ENCODE data around the gene GYG1. TPM values are rescaled to one million over a fixed set of nuclear protein-coding genes. Genes with fewer than 3 reads are reported as not detected.
A peak's percentile ranks its signal among the peaks of the same experiment; 100 is the strongest.

The GYG1 gene
- total RNA-seq, 1 experiment from 2014 or later, result 34.8 TPM

DNA sequence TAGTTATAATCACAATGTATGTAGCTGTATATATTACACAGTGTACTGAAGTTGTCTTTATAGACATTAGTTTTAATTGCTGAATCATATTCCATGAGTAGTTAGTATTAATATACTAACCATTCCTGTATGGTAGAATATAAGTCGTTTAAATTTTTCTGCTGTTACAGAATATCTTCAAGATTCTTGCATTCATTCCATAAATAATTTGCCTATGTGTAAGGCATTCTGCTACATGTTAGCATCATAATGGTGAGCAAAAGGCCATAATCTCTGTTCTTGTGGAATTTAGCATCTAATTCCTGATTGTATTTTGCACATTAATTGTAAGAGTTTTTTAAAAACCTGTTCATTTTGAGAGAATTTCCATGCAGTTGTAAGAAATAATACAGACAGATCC is 14.1 kb downstream of the GYG1 start (continued):
- TF ChIP-seq, protein P1, sequence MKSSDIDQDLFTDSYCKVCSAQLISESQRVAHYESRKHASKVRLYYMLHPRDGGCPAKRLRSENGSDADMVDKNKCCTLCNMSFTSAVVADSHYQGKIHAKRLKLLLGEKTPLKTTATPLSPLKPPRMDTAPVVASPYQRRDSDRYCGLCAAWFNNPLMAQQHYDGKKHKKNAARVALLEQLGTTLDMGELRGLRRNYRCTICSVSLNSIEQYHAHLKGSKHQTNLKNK (CRISPR knock-in tag; IDR thresholded peaks at IDR 0.05), result no peak
- TF ChIP-seq, protein P2, sequence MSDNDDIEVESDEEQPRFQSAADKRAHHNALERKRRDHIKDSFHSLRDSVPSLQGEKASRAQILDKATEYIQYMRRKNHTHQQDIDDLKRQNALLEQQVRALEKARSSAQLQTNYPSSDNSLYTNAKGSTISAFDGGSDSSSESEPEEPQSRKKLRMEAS (CRISPR knock-in tag; IDR thresholded peaks at IDR 0.05), result no peak
- TF ChIP-seq SP1 (CRISPR knock-in tag; conservative IDR thresholded peaks at IDR 0.05) (no peak), TEAD4 (CRISPR knock-in tag; IDR thresholded peaks at IDR 0.05) (no peak), NFYB (CRISPR knock-in tag; conservative IDR thresholded peaks at IDR 0.05; ENCODE audit: low read depth) (no peak), ZNF121 (CRISPR knock-in tag; IDR thresholded peaks at IDR 0.05) (no peak), ZNF396 (CRISPR knock-in tag; IDR thresholded peaks at IDR 0.05; ENCODE audit: borderline replicate concordance) (no peak), TP53 (CRISPR knock-in tag; IDR thresholded peaks at IDR 0.05) (no peak), SMAD3 (CRISPR knock-in tag; IDR thresholded peaks at IDR 0.05; ENCODE audit: borderline replicate concordance) (no peak), EMX1 (CRISPR knock-in tag; IDR thresholded peaks at IDR 0.05) (no peak)
- TF ChIP-seq, protein P3, sequence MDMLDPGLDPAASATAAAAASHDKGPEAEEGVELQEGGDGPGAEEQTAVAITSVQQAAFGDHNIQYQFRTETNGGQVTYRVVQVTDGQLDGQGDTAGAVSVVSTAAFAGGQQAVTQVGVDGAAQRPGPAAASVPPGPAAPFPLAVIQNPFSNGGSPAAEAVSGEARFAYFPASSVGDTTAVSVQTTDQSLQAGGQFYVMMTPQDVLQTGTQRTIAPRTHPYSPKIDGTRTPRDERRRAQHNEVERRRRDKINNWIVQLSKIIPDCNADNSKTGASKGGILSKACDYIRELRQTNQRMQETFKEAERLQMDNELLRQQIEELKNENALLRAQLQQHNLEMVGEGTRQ (CRISPR knock-in tag; IDR thresholded peaks at IDR 0.05), result no peak
- TF ChIP-seq, protein P4, sequence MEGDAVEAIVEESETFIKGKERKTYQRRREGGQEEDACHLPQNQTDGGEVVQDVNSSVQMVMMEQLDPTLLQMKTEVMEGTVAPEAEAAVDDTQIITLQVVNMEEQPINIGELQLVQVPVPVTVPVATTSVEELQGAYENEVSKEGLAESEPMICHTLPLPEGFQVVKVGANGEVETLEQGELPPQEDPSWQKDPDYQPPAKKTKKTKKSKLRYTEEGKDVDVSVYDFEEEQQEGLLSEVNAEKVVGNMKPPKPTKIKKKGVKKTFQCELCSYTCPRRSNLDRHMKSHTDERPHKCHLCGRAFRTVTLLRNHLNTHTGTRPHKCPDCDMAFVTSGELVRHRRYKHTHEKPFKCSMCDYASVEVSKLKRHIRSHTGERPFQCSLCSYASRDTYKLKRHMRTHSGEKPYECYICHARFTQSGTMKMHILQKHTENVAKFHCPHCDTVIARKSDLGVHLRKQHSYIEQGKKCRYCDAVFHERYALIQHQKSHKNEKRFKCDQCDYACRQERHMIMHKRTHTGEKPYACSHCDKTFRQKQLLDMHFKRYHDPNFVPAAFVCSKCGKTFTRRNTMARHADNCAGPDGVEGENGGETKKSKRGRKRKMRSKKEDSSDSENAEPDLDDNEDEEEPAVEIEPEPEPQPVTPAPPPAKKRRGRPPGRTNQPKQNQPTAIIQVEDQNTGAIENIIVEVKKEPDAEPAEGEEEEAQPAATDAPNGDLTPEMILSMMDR (IDR thresholded peaks at IDR 0.05), result no peak
- TF ChIP-seq, protein P5, sequence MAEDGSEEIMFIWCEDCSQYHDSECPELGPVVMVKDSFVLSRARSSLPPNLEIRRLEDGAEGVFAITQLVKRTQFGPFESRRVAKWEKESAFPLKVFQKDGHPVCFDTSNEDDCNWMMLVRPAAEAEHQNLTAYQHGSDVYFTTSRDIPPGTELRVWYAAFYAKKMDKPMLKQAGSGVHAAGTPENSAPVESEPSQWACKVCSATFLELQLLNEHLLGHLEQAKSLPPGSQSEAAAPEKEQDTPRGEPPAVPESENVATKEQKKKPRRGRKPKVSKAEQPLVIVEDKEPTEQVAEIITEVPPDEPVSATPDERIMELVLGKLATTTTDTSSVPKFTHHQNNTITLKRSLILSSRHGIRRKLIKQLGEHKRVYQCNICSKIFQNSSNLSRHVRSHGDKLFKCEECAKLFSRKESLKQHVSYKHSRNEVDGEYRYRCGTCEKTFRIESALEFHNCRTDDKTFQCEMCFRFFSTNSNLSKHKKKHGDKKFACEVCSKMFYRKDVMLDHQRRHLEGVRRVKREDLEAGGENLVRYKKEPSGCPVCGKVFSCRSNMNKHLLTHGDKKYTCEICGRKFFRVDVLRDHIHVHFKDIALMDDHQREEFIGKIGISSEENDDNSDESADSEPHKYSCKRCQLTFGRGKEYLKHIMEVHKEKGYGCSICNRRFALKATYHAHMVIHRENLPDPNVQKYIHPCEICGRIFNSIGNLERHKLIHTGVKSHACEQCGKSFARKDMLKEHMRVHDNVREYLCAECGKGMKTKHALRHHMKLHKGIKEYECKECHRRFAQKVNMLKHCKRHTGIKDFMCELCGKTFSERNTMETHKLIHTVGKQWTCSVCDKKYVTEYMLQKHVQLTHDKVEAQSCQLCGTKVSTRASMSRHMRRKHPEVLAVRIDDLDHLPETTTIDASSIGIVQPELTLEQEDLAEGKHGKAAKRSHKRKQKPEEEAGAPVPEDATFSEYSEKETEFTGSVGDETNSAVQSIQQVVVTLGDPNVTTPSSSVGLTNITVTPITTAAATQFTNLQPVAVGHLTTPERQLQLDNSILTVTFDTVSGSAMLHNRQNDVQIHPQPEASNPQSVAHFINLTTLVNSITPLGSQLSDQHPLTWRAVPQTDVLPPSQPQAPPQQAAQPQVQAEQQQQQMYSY (CRISPR knock-in tag; IDR thresholded peaks at IDR 0.05), result no peak

DNA sequence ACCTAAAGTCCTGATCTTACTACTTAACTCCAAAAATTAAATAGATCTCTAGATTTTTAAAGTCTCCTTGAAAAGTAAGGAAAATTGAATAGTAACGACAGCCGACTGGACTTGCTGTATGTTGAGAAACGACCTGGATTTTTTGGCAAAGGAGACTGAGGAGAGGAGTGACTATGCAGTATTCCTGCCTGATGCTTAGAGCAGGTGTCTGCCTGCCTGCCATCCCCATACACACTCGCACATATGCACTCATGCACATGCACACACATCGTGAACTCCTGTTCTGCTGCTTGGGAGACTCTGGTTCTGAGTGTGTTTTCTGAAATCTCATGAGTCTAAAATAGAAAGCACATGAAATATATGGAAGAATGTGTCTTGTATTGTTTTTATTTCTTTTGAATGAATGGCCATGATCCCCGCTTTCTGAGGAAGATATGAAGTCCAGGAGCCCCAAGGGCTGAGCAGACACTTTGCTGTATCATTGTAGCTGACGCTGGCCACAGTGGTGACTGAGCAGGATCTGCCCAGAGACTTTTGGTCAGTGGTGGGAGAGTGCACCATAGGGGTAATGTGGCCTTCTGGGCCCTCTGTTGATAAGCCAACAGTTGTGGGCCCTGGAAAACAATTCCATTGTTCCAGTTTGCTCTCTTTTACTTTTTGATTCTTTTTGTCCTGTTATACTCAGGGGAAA is 16.4 kb downstream of the GYG1 start:
- CTCF ChIA-PET, result no interaction called here
- H3K27ac Mint-ChIP-seq, result peak overlapping the region; percentile 8; the same call in 1 of the 2 replicates
- H3K9me3 Mint-ChIP-seq, result no peaks in the 10 kb centered on the region
- no peak overlapping the region for H3K4me3 Mint-ChIP-seq
- POLR2A ChIA-PET, result no interaction called here
- DNase-seq (ENCODE audit: low spot score) (no peak), ATAC-seq (no peak)
- H3K27me3 Mint-ChIP-seq (ENCODE audit: low read depth), result no peaks in the 10 kb centered on the region
- H3K4me1 Mint-ChIP-seq, result peaks cover 20% of the 10 kb centered on the region
- peaks cover 30% of the 10 kb centered on the region for H3K36me3 Mint-ChIP-seq
- no peak for TF ChIP-seq RORB (CRISPR knock-in tag; IDR thresholded peaks at IDR 0.05)
- TF ChIP-seq, protein P6, sequence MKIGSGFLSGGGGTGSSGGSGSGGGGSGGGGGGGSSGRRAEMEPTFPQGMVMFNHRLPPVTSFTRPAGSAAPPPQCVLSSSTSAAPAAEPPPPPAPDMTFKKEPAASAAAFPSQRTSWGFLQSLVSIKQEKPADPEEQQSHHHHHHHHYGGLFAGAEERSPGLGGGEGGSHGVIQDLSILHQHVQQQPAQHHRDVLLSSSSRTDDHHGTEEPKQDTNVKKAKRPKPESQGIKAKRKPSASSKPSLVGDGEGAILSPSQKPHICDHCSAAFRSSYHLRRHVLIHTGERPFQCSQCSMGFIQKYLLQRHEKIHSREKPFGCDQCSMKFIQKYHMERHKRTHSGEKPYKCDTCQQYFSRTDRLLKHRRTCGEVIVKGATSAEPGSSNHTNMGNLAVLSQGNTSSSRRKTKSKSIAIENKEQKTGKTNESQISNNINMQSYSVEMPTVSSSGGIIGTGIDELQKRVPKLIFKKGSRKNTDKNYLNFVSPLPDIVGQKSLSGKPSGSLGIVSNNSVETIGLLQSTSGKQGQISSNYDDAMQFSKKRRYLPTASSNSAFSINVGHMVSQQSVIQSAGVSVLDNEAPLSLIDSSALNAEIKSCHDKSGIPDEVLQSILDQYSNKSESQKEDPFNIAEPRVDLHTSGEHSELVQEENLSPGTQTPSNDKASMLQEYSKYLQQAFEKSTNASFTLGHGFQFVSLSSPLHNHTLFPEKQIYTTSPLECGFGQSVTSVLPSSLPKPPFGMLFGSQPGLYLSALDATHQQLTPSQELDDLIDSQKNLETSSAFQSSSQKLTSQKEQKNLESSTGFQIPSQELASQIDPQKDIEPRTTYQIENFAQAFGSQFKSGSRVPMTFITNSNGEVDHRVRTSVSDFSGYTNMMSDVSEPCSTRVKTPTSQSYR (CRISPR knock-in tag; IDR thresholded peaks at IDR 0.05), result no peak
- no peak for TF ChIP-seq EMX1 (CRISPR knock-in tag; IDR thresholded peaks at IDR 0.05)
- TF ChIP-seq, protein P7, sequence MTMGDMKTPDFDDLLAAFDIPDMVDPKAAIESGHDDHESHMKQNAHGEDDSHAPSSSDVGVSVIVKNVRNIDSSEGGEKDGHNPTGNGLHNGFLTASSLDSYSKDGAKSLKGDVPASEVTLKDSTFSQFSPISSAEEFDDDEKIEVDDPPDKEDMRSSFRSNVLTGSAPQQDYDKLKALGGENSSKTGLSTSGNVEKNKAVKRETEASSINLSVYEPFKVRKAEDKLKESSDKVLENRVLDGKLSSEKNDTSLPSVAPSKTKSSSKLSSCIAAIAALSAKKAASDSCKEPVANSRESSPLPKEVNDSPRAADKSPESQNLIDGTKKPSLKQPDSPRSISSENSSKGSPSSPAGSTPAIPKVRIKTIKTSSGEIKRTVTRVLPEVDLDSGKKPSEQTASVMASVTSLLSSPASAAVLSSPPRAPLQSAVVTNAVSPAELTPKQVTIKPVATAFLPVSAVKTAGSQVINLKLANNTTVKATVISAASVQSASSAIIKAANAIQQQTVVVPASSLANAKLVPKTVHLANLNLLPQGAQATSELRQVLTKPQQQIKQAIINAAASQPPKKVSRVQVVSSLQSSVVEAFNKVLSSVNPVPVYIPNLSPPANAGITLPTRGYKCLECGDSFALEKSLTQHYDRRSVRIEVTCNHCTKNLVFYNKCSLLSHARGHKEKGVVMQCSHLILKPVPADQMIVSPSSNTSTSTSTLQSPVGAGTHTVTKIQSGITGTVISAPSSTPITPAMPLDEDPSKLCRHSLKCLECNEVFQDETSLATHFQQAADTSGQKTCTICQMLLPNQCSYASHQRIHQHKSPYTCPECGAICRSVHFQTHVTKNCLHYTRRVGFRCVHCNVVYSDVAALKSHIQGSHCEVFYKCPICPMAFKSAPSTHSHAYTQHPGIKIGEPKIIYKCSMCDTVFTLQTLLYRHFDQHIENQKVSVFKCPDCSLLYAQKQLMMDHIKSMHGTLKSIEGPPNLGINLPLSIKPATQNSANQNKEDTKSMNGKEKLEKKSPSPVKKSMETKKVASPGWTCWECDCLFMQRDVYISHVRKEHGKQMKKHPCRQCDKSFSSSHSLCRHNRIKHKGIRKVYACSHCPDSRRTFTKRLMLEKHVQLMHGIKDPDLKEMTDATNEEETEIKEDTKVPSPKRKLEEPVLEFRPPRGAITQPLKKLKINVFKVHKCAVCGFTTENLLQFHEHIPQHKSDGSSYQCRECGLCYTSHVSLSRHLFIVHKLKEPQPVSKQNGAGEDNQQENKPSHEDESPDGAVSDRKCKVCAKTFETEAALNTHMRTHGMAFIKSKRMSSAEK (CRISPR knock-in tag; IDR thresholded peaks at IDR 0.05; ENCODE audit: borderline replicate concordance), result no peak
- TF ChIP-seq, protein P5 (CRISPR knock-in tag; IDR thresholded peaks at IDR 0.05), result no peak
- no peak for TF ChIP-seq GTF2I (CRISPR knock-in tag; conservative IDR thresholded peaks at IDR 0.05)
- no peak for TF ChIP-seq HMGA2 (CRISPR knock-in tag; IDR thresholded peaks at IDR 0.05)
